Measurements from ENCODE around the gene ZNF491. TPM values are rescaled to one million over a fixed set of nuclear protein-coding genes. Genes with fewer than 3 reads are reported as not detected.

ZNF491 gene
- 1 to 10 TPM in 2 of 4 donors, under 1 TPM in 1, not detected in 1; 0.75 to 3.1 (median 2.4) TPM for total RNA-seq

DNA sequence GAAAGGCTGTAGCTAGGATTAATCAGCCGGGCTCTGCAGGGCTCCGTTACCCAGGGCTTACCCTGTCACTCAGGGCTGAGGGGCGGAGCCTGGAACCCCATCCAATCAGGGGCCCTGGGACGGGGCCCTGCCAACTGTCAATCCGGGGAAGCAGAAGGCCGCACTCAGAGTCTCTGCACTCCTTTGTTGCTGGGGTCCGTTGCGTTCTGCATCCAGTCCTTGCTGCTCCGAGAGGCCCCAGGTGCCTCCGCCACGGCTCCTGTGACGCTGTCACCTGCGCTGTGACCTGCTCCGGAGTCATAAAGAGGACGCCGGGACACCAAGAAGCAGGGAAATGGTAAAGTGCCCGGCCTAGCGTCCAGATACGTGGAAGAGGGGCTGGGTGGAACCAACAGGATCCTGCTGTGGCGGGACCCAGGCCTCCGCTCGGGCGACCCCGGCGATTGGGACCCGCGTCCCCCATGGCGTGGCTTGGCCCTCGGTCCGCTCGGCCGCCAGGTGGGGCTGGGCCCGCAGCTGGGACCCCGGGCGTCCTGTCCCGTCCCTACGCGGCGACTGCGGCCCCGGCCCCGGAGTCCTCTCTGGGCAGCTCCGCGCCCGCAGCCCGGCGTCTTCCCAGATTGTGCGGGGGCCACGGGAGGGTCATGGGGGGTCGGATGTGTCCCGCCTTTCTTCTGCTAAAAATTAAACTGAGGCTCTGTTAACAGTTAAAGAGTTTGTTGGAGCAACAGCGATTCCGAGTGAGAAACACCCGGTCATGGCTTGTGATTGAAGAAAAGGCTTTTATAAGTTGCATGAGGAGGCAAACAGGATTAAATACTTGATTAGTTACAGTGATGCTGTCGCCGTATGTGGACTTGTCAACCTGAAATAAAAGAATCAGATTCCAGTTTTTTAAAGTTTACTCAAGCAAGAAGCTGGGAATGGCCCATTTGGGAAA lies at the start of gene ZNF491:
Gene ZNF491 (plus strand): TSS at position 133 of the 940 bp plus-strand sequence. CDS start 7,431 bp downstream, outside the sequence.
- H3K27ac ChIP-seq = peak within 1 kb of the TSS; percentile 84 to 91 (median 86)
- peak within 1 kb of the TSS; percentile 52 to 82 (median 60) for H3K4me3 ChIP-seq
- H3K4me1 ChIP-seq = peaks cover 7 to 21% (median 17%) of the 10 kb centered on the region in 4 donors
- in situ Hi-C loops (cut with MboI; ENCODE audit: low pct_ligation_motif_present in 1 of 4, low pct_unique_long_range_greater_than_20kb in 1 of 4, low sequenced_read_pairs in 3 of 4) = no loop called here
- no peaks in the 10 kb centered on the region for H3K27me3 ChIP-seq
- intact Hi-C loops (cut with DNase I; ENCODE audit: low total_unique reads) = no loop called here
- TF ChIP-seq, protein P1, sequence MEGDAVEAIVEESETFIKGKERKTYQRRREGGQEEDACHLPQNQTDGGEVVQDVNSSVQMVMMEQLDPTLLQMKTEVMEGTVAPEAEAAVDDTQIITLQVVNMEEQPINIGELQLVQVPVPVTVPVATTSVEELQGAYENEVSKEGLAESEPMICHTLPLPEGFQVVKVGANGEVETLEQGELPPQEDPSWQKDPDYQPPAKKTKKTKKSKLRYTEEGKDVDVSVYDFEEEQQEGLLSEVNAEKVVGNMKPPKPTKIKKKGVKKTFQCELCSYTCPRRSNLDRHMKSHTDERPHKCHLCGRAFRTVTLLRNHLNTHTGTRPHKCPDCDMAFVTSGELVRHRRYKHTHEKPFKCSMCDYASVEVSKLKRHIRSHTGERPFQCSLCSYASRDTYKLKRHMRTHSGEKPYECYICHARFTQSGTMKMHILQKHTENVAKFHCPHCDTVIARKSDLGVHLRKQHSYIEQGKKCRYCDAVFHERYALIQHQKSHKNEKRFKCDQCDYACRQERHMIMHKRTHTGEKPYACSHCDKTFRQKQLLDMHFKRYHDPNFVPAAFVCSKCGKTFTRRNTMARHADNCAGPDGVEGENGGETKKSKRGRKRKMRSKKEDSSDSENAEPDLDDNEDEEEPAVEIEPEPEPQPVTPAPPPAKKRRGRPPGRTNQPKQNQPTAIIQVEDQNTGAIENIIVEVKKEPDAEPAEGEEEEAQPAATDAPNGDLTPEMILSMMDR (IDR thresholded peaks at IDR 0.05) = peak in 4 of 5 experiments; percentile 17 to 51 (median 31)
- TF ChIP-seq POLR2A (IDR thresholded peaks at IDR 0.05) (peak; percentile 75), POLR2AphosphoS5 (IDR thresholded peaks at IDR 0.05) (peak; percentile 78 to 89 (median 85)), EP300 (IDR thresholded peaks at IDR 0.05; ENCODE audit: low read depth) (no peak)
- no peaks in the 10 kb centered on the region for H3K9me3 ChIP-seq
- peak; percentile 96 for DNase-seq
- H3K36me3 ChIP-seq = no peaks in the 10 kb centered on the region
- 0 to 4% methylated on average over 2 to 28 of the region's 56 CpGs for WGBS, 2 donors (ENCODE audit: low coverage in 1 of 2)

DNA sequence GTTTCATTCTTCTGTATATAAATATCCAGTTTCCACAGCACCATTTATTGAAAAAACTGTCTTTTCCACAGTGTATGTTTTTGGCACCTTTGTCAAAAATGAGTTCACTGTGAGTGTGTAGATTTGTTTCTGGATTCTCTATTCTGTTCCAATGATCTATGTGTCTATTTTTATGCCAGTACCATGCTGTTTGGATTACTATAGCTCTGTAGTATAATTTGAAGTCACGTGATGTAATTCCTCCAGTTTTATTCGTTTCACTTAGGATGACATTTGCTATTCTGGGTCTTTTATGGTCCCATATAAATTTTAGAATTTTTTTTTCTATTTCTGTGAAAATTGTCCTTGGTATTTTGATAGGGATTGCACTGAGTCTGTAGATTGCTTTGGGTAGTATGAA lies 48.6 kb upstream of the ZNF491 start:
- in situ Hi-C loops (cut with MboI; ENCODE audit: low pct_ligation_motif_present in 1 of 4, low pct_unique_long_range_greater_than_20kb in 1 of 4, low sequenced_read_pairs in 3 of 4) = no loop called here
- DNase-seq = no peak
- no peaks in the 10 kb centered on the region for H3K27me3 ChIP-seq

DNA sequence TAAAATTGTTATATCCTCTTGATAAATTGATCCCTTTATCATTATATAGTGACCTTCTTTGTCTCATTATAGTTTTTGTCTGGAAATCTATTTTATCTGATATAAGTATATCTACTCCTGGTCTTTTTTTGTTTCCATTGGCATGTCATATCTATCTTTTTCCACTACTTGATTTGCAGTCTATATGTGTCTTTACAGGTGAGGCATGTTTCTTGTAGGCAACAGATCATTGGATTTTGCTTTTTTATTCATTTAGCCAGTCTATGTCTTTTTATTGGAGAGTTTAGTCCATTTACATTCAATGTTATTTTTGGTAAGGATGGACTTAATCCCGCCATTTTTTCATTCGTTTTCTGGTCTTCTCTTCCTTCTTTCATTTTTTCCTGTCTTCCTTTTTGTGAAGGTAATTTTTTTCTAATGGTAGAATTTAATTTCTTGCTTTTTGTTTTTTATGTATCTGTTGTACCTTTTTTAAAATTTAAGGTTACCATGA lies 46.0 kb upstream of the ZNF491 start:
- Histone ChIP-seq H3K4me1 (no peaks in the 10 kb centered on the region), H3K4me3 (no peak overlapping the region), H3K9me3 (peaks cover 32% of the 10 kb centered on the region in 2 donors), H3K27me3 (no peaks in the 10 kb centered on the region), H3K27ac (no peak overlapping the region), H3K36me3 (no peaks in the 10 kb centered on the region)
- in situ Hi-C loops (cut with MboI; ENCODE audit: low pct_ligation_motif_present in 1 of 4, low pct_unique_long_range_greater_than_20kb in 1 of 4, low sequenced_read_pairs in 3 of 4) (no loop called here), intact Hi-C loops (cut with DNase I; ENCODE audit: low total_unique reads) (no loop called here)
- TF ChIP-seq, protein P1 (IDR thresholded peaks at IDR 0.05) = no peak
- no peak for TF ChIP-seq POLR2AphosphoS5 (IDR thresholded peaks at IDR 0.05)
- TF ChIP-seq POLR2A (IDR thresholded peaks at IDR 0.05) = no peak
- no peak for TF ChIP-seq EP300 (IDR thresholded peaks at IDR 0.05; ENCODE audit: low read depth)
- WGBS, 2 donors (ENCODE audit: low coverage in 1 of 2) = 85 to 87% methylated on average over 2 of the region's 2 CpGs
- no peak for DNase-seq

More for the DNA sequence above, 48.6 kb upstream of the ZNF491 start:
- WGBS, 2 donors (ENCODE audit: low coverage in 1 of 2) = 56 to 60% methylated on average over 2 of the region's 2 CpGs
- no peaks in the 10 kb centered on the region for H3K36me3 ChIP-seq
- TF ChIP-seq, protein P1 (IDR thresholded peaks at IDR 0.05) = no peak
- TF ChIP-seq EP300 (IDR thresholded peaks at IDR 0.05; ENCODE audit: low read depth) (no peak), POLR2A (IDR thresholded peaks at IDR 0.05) (no peak), POLR2AphosphoS5 (IDR thresholded peaks at IDR 0.05) (no peak)
- peaks cover 24 to 28% of the 10 kb centered on the region in 2 donors for H3K9me3 ChIP-seq
- intact Hi-C loops (cut with DNase I; ENCODE audit: low total_unique reads) = no loop called here
- H3K4me3 ChIP-seq = no peak overlapping the region
- no peaks in the 10 kb centered on the region for H3K4me1 ChIP-seq
- H3K27ac ChIP-seq = no peak overlapping the region

DNA sequence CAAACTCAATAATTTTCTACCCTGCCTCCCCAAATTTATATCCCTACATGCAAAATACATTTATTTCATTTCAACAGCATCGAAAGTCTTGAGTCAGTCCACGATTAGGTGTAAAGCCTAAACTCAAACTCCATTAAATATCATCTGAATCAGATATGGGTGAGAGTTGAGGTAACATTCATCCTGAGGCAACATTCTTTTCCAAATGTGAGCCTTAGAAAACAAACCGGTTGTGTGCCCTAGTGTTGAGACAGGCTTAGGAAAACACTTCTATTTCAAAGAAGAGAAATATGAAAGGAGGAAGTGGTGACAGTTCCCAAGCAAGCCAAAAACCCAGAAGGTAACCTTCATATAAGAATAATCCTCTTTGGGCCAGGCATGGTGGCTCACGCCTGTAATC lies 43.7 kb upstream of the ZNF491 start:
- H3K9me3 ChIP-seq = peaks cover 23 to 26% of the 10 kb centered on the region in 2 donors
- WGBS, 2 donors (ENCODE audit: low coverage in 1 of 2) = 84 to 100% methylated on average over 2 to 4 of the region's 4 CpGs
- TF ChIP-seq POLR2AphosphoS5 (IDR thresholded peaks at IDR 0.05) (no peak), POLR2A (IDR thresholded peaks at IDR 0.05) (no peak)
- TF ChIP-seq, protein P1 (IDR thresholded peaks at IDR 0.05) = no peak
- DNase-seq = no peak
- no peaks in the 10 kb centered on the region for H3K36me3 ChIP-seq
- intact Hi-C loops (cut with DNase I; ENCODE audit: low total_unique reads) (no loop called here), in situ Hi-C loops (cut with MboI; ENCODE audit: low pct_ligation_motif_present in 1 of 4, low pct_unique_long_range_greater_than_20kb in 1 of 4, low sequenced_read_pairs in 3 of 4) (no loop called here)
- no peaks in the 10 kb centered on the region for H3K4me1 ChIP-seq
- H3K27ac ChIP-seq = no peak overlapping the region
- H3K27me3 ChIP-seq = no peaks in the 10 kb centered on the region
- no peak overlapping the region for H3K4me3 ChIP-seq

Measured in transverse colon (tissue), 4 donors.